ENCODE results near the gene VTN. TPM values are rescaled to one million over a fixed set of nuclear protein-coding genes. Genes with fewer than 3 reads are reported as not detected.

Gene VTN
- total RNA-seq, 6 experiments from 2014 or later, result 0.36 to 0.76 (median 0.60) TPM

DNA sequence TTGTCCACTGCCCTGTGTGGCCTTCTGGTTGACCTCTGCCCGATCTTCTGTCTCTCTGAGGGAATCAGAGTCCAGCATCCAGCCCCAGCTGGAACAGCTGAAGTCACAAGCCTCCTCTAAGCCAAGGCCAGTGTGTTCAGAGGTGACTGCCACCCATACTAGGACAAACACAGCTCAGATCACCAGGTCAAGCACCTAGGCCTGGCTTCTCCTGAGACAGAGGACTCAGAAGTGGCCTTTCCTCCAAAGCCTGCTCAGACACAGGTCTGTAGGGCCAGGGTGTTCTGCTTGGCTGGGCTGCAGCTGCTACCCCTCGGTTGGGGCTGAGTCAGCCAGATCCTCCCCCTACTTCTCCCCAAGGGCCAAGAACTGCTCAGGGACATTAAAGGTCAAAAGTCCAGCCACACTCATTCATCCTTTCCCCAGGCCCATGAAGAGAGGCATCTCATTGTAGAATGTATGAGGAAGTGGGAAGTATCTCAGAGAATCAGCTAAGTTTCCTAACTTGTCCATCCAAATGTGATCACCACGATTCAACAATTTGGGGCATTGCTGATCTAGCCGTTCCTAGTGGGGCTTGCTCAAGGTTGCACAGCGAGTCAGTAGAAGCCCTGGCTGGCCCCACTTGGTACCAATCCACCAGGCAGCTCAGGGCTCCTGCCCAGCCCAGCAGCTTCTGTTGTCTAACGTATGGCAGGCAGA, 28.3 kb upstream of the VTN start:
- TF ChIP-seq, protein P1, sequence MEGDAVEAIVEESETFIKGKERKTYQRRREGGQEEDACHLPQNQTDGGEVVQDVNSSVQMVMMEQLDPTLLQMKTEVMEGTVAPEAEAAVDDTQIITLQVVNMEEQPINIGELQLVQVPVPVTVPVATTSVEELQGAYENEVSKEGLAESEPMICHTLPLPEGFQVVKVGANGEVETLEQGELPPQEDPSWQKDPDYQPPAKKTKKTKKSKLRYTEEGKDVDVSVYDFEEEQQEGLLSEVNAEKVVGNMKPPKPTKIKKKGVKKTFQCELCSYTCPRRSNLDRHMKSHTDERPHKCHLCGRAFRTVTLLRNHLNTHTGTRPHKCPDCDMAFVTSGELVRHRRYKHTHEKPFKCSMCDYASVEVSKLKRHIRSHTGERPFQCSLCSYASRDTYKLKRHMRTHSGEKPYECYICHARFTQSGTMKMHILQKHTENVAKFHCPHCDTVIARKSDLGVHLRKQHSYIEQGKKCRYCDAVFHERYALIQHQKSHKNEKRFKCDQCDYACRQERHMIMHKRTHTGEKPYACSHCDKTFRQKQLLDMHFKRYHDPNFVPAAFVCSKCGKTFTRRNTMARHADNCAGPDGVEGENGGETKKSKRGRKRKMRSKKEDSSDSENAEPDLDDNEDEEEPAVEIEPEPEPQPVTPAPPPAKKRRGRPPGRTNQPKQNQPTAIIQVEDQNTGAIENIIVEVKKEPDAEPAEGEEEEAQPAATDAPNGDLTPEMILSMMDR (IDR thresholded peaks at IDR 0.05), result no peak
- DNase-seq, result no peak
- Mint-ChIP-seq H3K36me3 (ENCODE audit: low read depth) (peaks cover 10% of the 10 kb centered on the region; the same call in 1 of the 2 replicates), H3K4me1 (ENCODE audit: low read depth) (peaks cover 34% of the 10 kb centered on the region), H3K27me3 (ENCODE audit: insufficient read depth) (peaks cover 5% of the 10 kb centered on the region; the same call in 1 of the 2 replicates), H3K27ac (peak overlapping the region; percentile 6; the same call in 1 of the 2 replicates), H3K4me3 (no peak overlapping the region), H3K9me3 (no peaks in the 10 kb centered on the region)

DNA sequence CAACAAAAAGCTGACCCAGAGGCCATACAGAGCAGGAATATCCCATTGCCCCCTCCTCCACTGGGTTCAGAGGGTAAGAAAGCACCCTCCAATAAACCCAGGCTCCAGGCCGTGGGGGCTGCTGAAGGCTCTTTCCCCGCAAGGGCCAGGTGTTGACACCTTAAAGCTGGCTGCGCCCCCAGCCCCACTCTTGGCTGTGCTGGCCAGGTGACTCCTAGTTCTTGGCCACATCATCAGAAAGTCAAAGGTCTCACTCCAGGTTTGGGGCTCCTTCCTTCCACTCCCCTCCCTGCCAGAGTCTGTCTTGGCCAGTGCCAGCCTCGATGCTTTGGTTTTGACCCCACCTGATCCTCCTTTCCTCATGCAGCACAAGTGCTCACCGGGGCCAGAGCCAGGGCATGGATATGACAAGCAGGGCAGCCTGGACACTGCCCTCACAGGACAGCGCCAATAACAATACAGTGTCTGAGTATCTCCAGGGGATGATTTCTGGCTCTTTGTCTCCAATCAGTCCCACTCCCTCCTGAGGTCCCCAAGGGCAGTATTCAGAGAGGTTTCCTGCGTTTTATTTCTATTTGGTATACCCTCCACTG, 27.7 kb upstream of the VTN start:
- no peak for DNase-seq
- Mint-ChIP-seq H3K36me3 (ENCODE audit: low read depth) (peaks cover 10% of the 10 kb centered on the region; the same call in 1 of the 2 replicates), H3K27ac (0 out of 2 replicates have a peak overlapping the region, but pooled peaks have one; percentile 6), H3K27me3 (ENCODE audit: insufficient read depth) (0 out of 2 replicates have a peak, but pooled peaks cover 3% of the 10 kb centered on the region), H3K4me3 (no peak overlapping the region), H3K9me3 (no peaks in the 10 kb centered on the region), H3K4me1 (ENCODE audit: low read depth) (peaks cover 34% of the 10 kb centered on the region)
- TF ChIP-seq, protein P1 (IDR thresholded peaks at IDR 0.05), result no peak

DNA sequence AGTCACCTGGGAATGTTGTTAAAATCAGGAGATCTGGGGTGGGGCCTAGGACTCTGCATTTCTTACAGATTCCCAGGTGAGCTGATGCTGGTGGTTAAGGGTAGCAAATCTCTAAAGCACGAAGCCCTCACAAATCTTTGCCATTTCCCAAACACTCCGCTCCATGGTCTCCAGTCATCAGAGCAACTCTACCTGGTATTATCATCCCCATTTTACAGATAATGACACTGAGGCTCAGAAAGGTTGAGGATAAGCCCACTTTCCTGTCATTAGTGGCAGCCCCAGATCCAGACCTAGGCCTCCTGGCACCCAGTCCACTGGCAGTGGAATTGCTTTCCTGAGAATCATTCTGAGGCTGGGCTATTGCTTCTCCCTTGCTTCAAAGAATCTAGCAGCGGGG, 27.2 kb upstream of the VTN start:
- TF ChIP-seq, protein P1 (IDR thresholded peaks at IDR 0.05), result no peak
- peaks cover 10% of the 10 kb centered on the region; the same call in 1 of the 2 replicates for H3K36me3 Mint-ChIP-seq (ENCODE audit: low read depth)

DNA sequence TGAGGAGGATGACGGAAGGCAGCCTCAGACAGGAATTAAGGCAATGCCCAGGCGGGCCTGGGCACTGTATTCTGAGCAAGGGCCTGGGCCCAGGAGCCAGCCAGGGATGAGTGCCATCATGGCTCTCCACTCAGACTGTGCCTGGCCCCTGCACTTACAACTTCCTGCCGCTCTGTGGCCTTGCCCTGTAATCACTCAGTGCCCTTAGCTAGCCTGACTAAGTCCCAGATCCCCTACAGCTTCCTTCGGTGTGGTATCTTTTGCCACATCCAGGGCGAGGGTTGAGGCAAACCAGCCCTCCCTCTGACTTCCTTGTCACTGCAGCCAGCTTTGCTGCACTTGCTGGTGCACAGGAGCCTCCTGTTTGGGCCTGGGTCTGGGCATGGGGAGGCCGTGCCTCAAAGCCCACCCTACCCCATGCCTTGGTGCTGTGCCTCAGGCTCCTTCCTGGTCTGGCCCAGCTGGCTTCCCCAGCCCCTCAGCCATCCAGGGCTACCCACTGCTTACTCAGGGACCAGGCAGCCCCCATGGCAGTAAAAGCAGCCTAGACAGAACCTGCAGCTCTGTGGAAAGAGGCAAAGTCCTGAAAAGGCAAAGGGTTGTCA, 26.6 kb upstream of the VTN start:
- H3K27ac Mint-ChIP-seq, result no peak overlapping the region
- H3K36me3 Mint-ChIP-seq (ENCODE audit: low read depth), result peaks cover 10% of the 10 kb centered on the region; the same call in 1 of the 2 replicates
- no peak overlapping the region for H3K4me3 Mint-ChIP-seq
- no peak for DNase-seq
- H3K27me3 Mint-ChIP-seq (ENCODE audit: insufficient read depth), result 0 out of 2 replicates have a peak, but pooled peaks cover 3% of the 10 kb centered on the region
- H3K4me1 Mint-ChIP-seq (ENCODE audit: low read depth), result peaks cover 34% of the 10 kb centered on the region
- H3K9me3 Mint-ChIP-seq, result no peaks in the 10 kb centered on the region
- TF ChIP-seq, protein P1 (IDR thresholded peaks at IDR 0.05), result no peak

More for the DNA sequence above, 27.2 kb upstream of the VTN start:
- H3K27ac Mint-ChIP-seq, result no peak overlapping the region
- H3K4me1 Mint-ChIP-seq (ENCODE audit: low read depth), result peaks cover 34% of the 10 kb centered on the region
- H3K9me3 Mint-ChIP-seq, result no peaks in the 10 kb centered on the region
- H3K4me3 Mint-ChIP-seq, result no peak overlapping the region
- no peak for DNase-seq
- H3K27me3 Mint-ChIP-seq (ENCODE audit: insufficient read depth), result 0 out of 2 replicates have a peak, but pooled peaks cover 3% of the 10 kb centered on the region

DNA sequence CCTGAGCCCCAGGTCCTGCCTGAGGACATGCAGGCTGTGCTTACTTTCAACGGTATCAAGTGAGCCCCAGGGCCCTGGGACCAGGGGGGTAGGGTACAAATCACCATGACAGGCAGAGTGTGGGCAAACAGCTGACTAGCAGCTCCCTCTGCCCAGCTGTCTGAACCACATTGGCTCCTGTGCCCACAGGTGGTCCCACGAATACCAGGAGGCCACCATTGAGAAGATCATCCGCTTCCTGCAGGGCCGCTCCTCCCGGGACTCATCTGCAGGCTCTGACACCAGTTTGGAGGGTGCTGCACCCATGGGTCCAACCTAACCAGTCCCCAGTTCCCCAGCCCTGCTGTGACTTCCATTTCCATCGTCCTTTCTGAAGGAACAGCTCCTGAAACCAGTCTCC, 25.9 kb upstream of the VTN start:
- Mint-ChIP-seq H3K4me3 (no peak overlapping the region), H3K9me3 (no peaks in the 10 kb centered on the region), H3K27me3 (ENCODE audit: insufficient read depth) (no peaks in the 10 kb centered on the region; the same call in 1 of the 2 replicates), H3K27ac (no peak overlapping the region), H3K4me1 (ENCODE audit: low read depth) (peaks cover 34% of the 10 kb centered on the region), H3K36me3 (ENCODE audit: low read depth) (peaks cover 11% of the 10 kb centered on the region)
- no peak for DNase-seq
- TF ChIP-seq, protein P1 (IDR thresholded peaks at IDR 0.05), result no peak

All from HFFc6 (cell line).